ENCODE data around the gene FAM120C. TPM values are rescaled to one million over a fixed set of nuclear protein-coding genes. Genes with fewer than 3 reads are reported as not detected.

Gene FAM120C
- total RNA-seq, 2 donors from 2014 or later, result 9.6 to 9.7 TPM

DNA sequence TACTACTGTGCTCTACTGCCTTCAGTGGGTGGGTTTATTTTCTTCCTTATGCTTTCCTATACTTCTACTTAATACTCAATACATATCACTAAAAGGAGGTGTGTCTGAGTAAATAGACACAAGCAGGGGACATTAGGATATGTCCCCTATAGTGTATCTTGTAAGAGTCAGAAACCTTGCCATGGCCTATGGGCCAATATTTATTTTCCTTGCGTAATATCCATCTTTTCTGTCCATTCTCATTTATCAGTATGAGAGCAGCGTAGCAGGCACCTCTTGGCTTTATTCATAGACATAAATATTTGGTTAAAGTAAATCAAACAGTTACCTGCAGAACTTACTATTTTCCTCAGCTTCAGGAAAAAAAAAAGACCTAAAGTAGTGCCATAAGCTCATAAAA lies 92.2 kb downstream of the FAM120C start:
- no peaks in the 10 kb centered on the region for H3K36me3 Mint-ChIP-seq (ENCODE audit: low read depth)
- Histone ChIP-seq H3K36me3 (ENCODE audit: control insufficient read depth, insufficient read depth, low read length) (no peaks in the 10 kb centered on the region), H3K27me3 (ENCODE audit: control insufficient read depth, insufficient read depth, low read length, poor library complexity, severe bottlenecking) (no peaks in the 10 kb centered on the region), H3K9ac (ENCODE audit: extremely low read depth, low read length, poor library complexity, severe bottlenecking) (no peak overlapping the region), H3K9me3 (ENCODE audit: control insufficient read depth, low read length) (no peaks in the 10 kb centered on the region), H3K4me1 (ENCODE audit: control insufficient read depth, insufficient read depth, low read length) (no peaks in the 10 kb centered on the region), H3K4me3 (ENCODE audit: low read length) (no peak overlapping the region), H3K27ac (ENCODE audit: low read depth, low read length) (no peak overlapping the region)
- H3K27me3 Mint-ChIP-seq (ENCODE audit: insufficient read depth), result no peaks in the 10 kb centered on the region
- no peak for DNase-seq
- TF ChIP-seq, protein P1, sequence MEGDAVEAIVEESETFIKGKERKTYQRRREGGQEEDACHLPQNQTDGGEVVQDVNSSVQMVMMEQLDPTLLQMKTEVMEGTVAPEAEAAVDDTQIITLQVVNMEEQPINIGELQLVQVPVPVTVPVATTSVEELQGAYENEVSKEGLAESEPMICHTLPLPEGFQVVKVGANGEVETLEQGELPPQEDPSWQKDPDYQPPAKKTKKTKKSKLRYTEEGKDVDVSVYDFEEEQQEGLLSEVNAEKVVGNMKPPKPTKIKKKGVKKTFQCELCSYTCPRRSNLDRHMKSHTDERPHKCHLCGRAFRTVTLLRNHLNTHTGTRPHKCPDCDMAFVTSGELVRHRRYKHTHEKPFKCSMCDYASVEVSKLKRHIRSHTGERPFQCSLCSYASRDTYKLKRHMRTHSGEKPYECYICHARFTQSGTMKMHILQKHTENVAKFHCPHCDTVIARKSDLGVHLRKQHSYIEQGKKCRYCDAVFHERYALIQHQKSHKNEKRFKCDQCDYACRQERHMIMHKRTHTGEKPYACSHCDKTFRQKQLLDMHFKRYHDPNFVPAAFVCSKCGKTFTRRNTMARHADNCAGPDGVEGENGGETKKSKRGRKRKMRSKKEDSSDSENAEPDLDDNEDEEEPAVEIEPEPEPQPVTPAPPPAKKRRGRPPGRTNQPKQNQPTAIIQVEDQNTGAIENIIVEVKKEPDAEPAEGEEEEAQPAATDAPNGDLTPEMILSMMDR (conservative IDR thresholded peaks at IDR 0.05), result no peak
- no peaks in the 10 kb centered on the region for H3K4me1 Mint-ChIP-seq
- no peak overlapping the region for H3K4me3 Mint-ChIP-seq
- 100% methylated on average over 1 of the region's 2 CpGs; no CpG with 5 or more reads in 1 of the 2 experiments for WGBS, 2 experiments (ENCODE audit: insufficient coverage in 1 of 2, insufficient read length in 1 of 2)
- H3K9me3 Mint-ChIP-seq, result peaks cover 48% of the 10 kb centered on the region
- H3K27ac Mint-ChIP-seq, result no peak overlapping the region

DNA sequence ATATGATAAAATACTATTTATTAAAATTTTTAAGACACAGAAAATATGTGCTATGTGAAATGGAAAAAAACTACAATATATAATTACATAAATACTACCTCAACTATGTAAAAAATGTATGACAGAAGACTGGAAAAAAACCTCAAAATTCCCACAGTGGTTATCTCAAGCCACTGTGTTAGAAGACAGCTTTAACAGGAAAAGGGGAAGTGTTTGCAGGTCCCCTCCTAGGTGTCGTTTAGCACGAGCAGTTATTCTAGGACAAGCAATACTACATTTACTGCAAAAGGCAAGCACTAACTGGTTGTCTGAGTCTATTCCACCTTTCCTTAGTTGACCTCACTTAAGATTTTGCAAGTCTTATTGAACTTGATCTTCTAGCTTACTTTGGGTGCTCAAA lies 93.9 kb downstream of the FAM120C start:
- peaks cover 2% of the 10 kb centered on the region for H3K36me3 Mint-ChIP-seq (ENCODE audit: low read depth)
- no peak overlapping the region for H3K4me3 Mint-ChIP-seq
- TF ChIP-seq, protein P1 (conservative IDR thresholded peaks at IDR 0.05), result no peak
- no peak for DNase-seq
- Histone ChIP-seq H3K9me3 (ENCODE audit: control insufficient read depth, low read length) (no peaks in the 10 kb centered on the region), H3K27ac (ENCODE audit: low read depth, low read length) (no peak overlapping the region), H3K9ac (ENCODE audit: extremely low read depth, low read length, poor library complexity, severe bottlenecking) (no peak overlapping the region), H3K27me3 (ENCODE audit: control insufficient read depth, insufficient read depth, low read length, poor library complexity, severe bottlenecking) (no peaks in the 10 kb centered on the region), H3K36me3 (ENCODE audit: control insufficient read depth, insufficient read depth, low read length) (no peaks in the 10 kb centered on the region), H3K4me1 (ENCODE audit: control insufficient read depth, insufficient read depth, low read length) (no peaks in the 10 kb centered on the region), H3K4me3 (ENCODE audit: low read length) (no peak overlapping the region)
- H3K27me3 Mint-ChIP-seq (ENCODE audit: insufficient read depth), result no peaks in the 10 kb centered on the region
- H3K4me1 Mint-ChIP-seq, result no peaks in the 10 kb centered on the region
- H3K27ac Mint-ChIP-seq, result no peak overlapping the region
- peaks cover 58% of the 10 kb centered on the region for H3K9me3 Mint-ChIP-seq
- 63% methylated on average over 2 of the region's 2 CpGs; no CpG with 5 or more reads in 1 of the 2 experiments for WGBS, 2 experiments (ENCODE audit: insufficient coverage in 1 of 2, insufficient read length in 1 of 2)

DNA sequence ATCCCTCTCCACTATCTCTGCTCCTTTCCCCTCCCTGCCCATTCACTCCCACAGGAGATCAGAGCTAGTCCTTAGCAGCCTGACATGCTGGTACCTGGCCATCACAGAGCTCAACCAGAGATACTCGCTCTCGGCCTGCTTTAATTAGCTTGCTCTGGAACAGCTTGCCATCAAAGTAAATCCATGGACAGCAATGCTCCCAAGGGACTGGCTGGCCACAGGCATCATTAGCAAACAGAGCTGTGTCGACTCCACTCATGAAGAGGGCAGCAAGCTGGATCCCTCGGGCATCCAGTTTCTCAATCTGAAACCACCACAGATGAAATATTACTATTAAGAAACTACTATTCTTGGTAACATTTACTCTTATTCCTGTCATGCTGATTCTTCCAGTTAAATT lies 95.4 kb downstream of the FAM120C start:
- H3K4me3 Mint-ChIP-seq, result no peak overlapping the region
- Histone ChIP-seq H3K9ac (ENCODE audit: extremely low read depth, low read length, poor library complexity, severe bottlenecking) (no peak overlapping the region), H3K4me3 (ENCODE audit: low read length) (no peak overlapping the region), H3K27me3 (ENCODE audit: control insufficient read depth, insufficient read depth, low read length, poor library complexity, severe bottlenecking) (no peaks in the 10 kb centered on the region), H3K27ac (ENCODE audit: low read depth, low read length) (no peak overlapping the region), H3K36me3 (ENCODE audit: control insufficient read depth, insufficient read depth, low read length) (no peaks in the 10 kb centered on the region), H3K4me1 (ENCODE audit: control insufficient read depth, insufficient read depth, low read length) (no peaks in the 10 kb centered on the region), H3K9me3 (ENCODE audit: control insufficient read depth, low read length) (no peaks in the 10 kb centered on the region)
- no peak overlapping the region for H3K27ac Mint-ChIP-seq
- TF ChIP-seq, protein P1 (conservative IDR thresholded peaks at IDR 0.05), result no peak
- peaks cover 2% of the 10 kb centered on the region for H3K36me3 Mint-ChIP-seq (ENCODE audit: low read depth)
- no peaks in the 10 kb centered on the region for H3K4me1 Mint-ChIP-seq
- DNase-seq, result no peak
- H3K9me3 Mint-ChIP-seq, result peaks cover 61% of the 10 kb centered on the region
- H3K27me3 Mint-ChIP-seq (ENCODE audit: insufficient read depth), result no peaks in the 10 kb centered on the region
- 96% methylated on average over 3 of the region's 4 CpGs; no CpG with 5 or more reads in 1 of the 2 experiments for WGBS, 2 experiments (ENCODE audit: insufficient coverage in 1 of 2, insufficient read length in 1 of 2)
